C4-2B (cell line): ENCODE results near the gene TOP2B.

Experiments used
- CTCF ChIP-seq: fragments of 450-650 bp; conservative IDR thresholded peaks from 2 replicates; pipeline ENCODE4 v1.5.1; 2017; ENCODE audit warnings: mild to moderate bottlenecking
- ZFX ChIP-seq: fragments of 450-650 bp; IDR thresholded peaks from 2 replicates; pipeline ENCODE4 v1.6.1; 2017

GRCh38 chr3:25707268-25707926 is 42.7 kb upstream of the TOP2B start:
- TF ChIP-seq CTCF (no peak), ZFX (no peak)
